PFSK-1 (cell line): ENCODE data around the gene OR6C65.

ENCODE experiments used
- FOXP2 ChIP-seq: optimal IDR thresholded peaks from 2 replicates; pipeline ENCODE3; 2011; ENCODE audit warnings: borderline replicate concordance, control low read depth, inconsistent platforms; ENCODE audit not compliant: insufficient read depth; ENCODE audit errors: extremely low read length, extremely low read depth
- POLR2AphosphoS5 ChIP-seq: IDR thresholded peaks from 2 replicates; pipeline ENCODE4 v1.6.1; 2012; ENCODE audit warnings: low read depth, mild to moderate bottlenecking, control low read depth, low read length, moderate library complexity
- SIN3A ChIP-seq: IDR thresholded peaks from 2 replicates; pipeline ENCODE4 v1.6.1; 2012; ENCODE audit warnings: mild to moderate bottlenecking, low read length, moderate library complexity, borderline replicate concordance; ENCODE audit not compliant: insufficient read depth
- TAF1 ChIP-seq: IDR thresholded peaks from 2 replicates; pipeline ENCODE4 v1.6.1; 2012; ENCODE audit warnings: low read length, control low read depth, borderline replicate concordance; ENCODE audit not compliant: insufficient read depth
- TF ChIP-seq, protein P1 (sequence below), 2 experiments: IDR thresholded peaks; 2 replicates each; pipeline versions ENCODE4 v1.6.1 to v1.8.0; 2011 to 2012; ENCODE audit warnings: low read depth in 2 of 2, low read length in 2 of 2, control low read depth in 1 of 2, inconsistent platforms in 1 of 2, mild to moderate bottlenecking in 1 of 2, moderate library complexity in 1 of 2; ENCODE audit not compliant: insufficient read depth in 1 of 2

OR6C65 gene

DNA sequence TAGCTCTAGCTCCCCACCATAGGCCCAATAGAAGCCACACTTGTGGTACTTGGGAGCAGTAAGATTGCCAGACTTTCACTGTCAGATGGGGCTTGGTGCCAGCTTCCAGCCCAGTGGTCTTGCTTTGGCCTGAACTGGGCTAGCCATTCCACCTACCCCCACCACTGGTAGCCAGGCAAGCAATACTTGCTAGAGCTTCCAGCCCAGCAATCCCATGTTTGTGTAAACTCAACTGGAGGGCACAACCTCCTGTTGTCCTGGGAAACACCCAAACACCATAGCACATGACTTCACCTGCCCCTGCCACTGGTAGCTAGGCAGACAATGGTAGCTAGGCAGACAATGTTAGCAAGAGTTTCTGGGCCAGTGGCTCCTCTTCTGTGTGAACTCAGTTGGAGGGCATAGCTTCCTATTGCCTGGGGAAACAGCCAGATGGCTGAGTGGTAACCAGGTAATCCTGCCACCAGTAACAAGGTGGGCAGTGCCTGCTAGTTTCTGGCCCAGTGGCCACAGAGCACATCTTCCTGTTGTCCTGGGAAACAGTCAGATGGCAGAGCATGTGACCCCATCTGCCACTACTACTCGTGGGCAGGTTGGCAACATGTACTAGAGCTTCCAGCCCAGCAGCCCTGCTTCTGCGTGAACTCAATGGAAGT, 20.1 kb downstream of the OR6C65 start:
- TF ChIP-seq POLR2AphosphoS5 (no peak), FOXP2 (no peak), TAF1 (no peak), SIN3A (no peak)
- TF ChIP-seq, protein P1, sequence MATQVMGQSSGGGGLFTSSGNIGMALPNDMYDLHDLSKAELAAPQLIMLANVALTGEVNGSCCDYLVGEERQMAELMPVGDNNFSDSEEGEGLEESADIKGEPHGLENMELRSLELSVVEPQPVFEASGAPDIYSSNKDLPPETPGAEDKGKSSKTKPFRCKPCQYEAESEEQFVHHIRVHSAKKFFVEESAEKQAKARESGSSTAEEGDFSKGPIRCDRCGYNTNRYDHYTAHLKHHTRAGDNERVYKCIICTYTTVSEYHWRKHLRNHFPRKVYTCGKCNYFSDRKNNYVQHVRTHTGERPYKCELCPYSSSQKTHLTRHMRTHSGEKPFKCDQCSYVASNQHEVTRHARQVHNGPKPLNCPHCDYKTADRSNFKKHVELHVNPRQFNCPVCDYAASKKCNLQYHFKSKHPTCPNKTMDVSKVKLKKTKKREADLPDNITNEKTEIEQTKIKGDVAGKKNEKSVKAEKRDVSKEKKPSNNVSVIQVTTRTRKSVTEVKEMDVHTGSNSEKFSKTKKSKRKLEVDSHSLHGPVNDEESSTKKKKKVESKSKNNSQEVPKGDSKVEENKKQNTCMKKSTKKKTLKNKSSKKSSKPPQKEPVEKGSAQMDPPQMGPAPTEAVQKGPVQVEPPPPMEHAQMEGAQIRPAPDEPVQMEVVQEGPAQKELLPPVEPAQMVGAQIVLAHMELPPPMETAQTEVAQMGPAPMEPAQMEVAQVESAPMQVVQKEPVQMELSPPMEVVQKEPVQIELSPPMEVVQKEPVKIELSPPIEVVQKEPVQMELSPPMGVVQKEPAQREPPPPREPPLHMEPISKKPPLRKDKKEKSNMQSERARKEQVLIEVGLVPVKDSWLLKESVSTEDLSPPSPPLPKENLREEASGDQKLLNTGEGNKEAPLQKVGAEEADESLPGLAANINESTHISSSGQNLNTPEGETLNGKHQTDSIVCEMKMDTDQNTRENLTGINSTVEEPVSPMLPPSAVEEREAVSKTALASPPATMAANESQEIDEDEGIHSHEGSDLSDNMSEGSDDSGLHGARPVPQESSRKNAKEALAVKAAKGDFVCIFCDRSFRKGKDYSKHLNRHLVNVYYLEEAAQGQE (IDR thresholded peaks at IDR 0.05; ENCODE audit: insufficient read depth in 1 of 2, low read depth in 2 of 2, low read length in 2 of 2), result no peak

DNA sequence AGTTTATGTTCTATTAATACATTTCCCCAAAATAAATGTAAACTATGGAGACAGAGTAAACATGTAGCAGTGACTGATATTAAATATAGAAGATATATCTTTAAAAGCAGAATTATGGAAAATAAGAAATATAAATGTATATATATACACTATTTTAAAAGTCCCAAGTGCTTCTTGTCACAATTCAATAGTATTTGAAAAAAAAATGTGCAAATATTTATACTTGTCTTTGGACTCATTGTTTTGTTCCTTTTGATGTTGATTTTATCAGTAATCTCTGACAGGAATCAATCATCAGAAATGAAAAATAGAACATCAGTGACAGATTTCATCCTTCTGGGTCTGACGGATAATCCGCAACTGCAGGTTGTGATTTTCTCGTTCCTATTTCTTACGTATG, 25.6 kb downstream of the OR6C65 start, which contains the start of gene OR6C76:
OR6C76 (plus strand) TSS at position 301 of the 400 bp plus-strand sequence; CDS start at position 301, 0 bp downstream.
- TF ChIP-seq POLR2AphosphoS5 (no peak), FOXP2 (no peak), SIN3A (no peak), TAF1 (no peak)
- TF ChIP-seq, protein P1 (IDR thresholded peaks at IDR 0.05; ENCODE audit: insufficient read depth in 1 of 2, low read depth in 2 of 2, low read length in 2 of 2), result no peak

DNA sequence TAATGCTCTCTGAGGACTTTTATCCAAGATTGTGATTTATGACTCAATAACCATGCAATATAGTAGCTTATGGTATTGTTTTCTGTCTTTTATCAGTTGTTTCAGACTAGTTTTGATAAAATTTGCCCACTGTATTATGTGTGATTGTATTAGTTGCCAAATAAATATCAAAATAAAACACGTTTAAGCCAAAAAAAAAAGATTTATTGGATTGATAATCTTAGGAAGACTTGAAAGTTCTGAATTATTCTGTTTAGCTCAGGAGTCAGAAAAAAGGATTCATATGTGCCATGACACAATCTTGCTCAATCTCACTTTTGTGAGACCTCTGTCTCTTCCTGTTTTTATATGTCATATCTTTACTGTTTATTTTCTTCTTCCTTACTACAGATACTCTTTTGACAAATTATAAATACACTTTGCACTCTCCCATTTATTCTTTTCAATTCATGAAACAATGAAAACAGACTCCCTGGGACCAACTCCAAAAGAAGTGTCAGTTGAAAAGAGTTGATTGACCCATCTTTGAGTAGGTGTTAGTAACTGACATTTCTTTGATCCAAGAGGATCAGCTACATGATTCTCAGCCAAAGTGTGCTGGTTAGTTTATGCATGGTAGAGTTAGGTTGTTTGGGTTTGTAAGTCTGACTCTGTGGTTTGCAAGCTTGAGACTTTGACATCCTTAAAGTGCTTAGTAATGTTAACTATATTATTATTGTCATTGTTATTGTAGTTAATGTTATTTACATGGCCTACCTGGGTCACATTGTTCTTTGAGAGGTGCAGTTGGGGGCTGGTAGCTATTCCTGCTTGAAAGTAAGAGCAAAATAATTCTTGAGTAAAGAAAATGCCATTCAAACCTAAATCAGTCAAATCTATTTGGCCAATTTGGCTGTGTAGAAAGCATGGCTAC, 28.3 kb downstream of the OR6C65 start:
- no peak for TF ChIP-seq FOXP2
- no peak for TF ChIP-seq POLR2AphosphoS5
- TF ChIP-seq, protein P1 (IDR thresholded peaks at IDR 0.05; ENCODE audit: insufficient read depth in 1 of 2, low read depth in 2 of 2, low read length in 2 of 2), result no peak

DNA sequence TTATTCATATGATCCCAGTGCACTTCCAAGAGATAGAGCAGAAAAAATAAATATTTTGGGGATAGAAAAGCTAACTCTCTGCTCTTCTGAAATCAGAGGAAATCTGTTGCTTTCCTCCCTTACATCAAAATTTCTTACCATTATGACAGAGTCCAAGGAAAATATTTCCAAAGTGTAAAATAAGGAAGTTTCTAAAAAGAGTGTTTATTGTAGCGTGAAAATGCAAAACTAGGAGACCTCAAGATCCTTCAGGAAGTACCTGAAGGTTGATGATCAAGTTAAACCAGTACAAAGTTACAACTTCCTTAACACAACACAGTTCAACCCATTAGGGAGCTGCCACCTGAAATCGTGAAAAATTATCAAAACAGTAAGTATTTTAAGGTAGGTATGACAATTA, 43.4 kb downstream of the OR6C65 start, which contains the start of gene OR6C2:
OR6C2 (plus strand) TSS at position 301 of the 400 bp plus-strand sequence. CDS start 8,138 bp downstream, outside the sequence.
- TF ChIP-seq TAF1, result no peak
- TF ChIP-seq SIN3A, result no peak
- TF ChIP-seq, protein P1 (IDR thresholded peaks at IDR 0.05; ENCODE audit: insufficient read depth in 1 of 2, low read depth in 2 of 2, low read length in 2 of 2), result no peak
- no peak for TF ChIP-seq FOXP2
- TF ChIP-seq POLR2AphosphoS5, result no peak
